Gastrocnemius medialis (tissue), 4 donors: ENCODE results near the gene PLSCR5. TPM values are rescaled to one million over a fixed set of nuclear protein-coding genes. Genes with fewer than 3 reads are reported as not detected.

Experiments used
- total RNA-seq, 4 donors: library from RNA; depleted of rRNA; stranded (reverse); fragments of >200 nt; gene quantifications; one replicate each; pipeline versions ENCODE4 v1.1.0 to v1.2.3, GENCODE V29; 2016

Gene PLSCR5
- total RNA-seq, 4 donors from 2014 or later, result not detected

Other genes starting within 250 kb of the PLSCR5 start
- gene PLSCR2, start 135.8 kb downstream of the PLSCR5 start, total RNA-seq, result not detected
- gene PLSCR1, start 60.7 kb downstream of the PLSCR5 start, total RNA-seq, result 10 to 100 TPM; 12.0 to 28.5 (median 18.2) TPM